GM19238 (cell line): ENCODE measurements around the gene GNLY.

Source experiments
- DNase-seq: peaks from one replicate; pipeline ENCODE4 v3.0.0; 2011; ENCODE audit warnings: low spot score; ENCODE audit not compliant: insufficient read length

Gene GNLY

DNA sequence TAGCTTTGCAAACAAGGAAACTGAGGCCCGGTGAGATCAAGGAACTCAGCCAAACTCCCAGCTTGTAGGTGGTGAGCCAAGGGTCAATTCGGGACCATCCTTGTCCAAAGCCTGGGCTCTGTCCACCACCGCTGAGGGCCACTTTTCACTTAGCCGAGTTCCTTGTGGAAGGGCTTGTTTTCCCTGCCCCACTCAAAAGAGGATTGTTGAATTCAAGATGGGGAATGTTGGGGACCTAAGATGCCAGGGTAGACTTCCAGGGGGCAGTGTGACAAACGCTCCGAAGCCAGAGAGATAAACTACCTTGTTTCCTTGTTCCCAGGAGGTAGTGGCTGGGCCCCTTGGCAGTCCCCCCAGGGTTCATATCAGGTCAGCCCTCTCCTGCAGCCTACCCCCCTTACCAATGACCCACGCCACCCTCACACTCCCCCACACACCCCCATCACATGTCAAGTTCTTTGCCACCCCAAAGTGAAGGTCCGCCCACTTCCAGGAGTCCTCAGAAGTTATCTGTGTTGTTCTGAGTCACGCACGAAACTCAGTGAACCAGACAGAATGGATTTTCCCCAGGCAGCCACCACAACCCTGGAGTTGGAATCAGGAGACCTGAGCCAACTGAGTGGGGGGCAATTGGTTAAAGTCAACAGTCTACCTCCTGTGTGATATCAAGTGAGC lies 49.3 kb downstream of the GNLY start:
- DNase-seq = no peak

DNA sequence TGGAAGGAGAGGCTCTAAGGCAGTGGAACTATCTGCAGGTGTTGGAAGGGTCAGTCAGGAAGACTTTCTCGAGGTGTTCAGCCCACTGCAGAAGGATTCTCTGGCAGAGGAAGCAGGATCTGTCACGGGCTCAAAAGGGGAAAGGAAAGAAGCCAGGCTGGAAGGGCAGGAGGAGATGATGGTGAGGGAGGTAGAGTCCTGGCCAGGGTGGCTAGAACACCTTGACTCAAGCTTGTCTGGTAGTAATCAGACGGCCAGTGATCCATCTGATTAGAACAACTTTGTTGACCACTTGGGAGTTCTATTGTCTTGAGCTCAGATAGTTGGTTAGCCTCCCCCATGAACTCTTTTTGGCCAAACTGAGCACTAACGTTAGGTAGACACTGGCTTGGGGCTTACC lies 49.9 kb downstream of the GNLY start:
- DNase-seq = no peak

DNA sequence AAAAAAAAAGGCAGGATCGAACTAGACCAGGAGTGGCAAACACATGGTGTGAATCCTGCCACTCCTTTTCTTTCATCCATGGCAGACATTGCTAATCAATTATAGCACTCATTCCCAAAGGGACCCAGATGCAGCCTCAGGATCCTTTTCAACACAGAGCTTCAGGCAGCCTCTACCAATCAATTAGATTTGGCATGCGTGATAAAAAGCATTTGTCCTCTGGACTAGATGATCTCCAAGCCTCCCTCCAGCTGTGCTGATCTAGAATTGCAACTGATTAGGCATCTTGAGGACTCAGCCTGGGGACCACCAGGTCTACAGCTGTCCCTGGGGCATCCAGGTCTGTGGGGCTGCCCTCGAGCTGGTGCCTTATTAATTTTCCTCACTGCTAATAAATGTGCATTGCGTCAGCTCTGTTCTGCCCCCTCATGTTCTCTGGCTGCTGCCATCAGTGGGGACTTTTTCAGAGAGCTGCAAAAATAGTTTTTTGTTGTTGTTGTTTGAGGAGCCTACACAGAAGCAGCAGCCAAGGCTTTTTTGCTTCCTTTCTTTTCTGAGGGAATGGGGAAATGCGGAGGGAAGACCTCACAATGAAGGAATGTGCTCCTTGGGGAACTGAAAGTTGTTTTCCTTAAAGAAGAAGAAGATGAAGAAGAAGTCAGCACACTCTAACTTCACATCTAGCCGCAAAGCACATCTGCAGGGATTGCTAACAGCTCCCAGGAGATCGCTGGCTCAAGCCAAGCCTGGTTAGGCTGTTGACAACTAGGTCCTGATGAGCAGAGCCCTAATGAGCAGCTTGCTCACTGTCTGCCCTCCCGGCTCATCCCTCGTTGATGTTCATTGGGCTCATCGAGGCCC lies 50.8 kb downstream of the GNLY start:
- DNase-seq = no peak

DNA sequence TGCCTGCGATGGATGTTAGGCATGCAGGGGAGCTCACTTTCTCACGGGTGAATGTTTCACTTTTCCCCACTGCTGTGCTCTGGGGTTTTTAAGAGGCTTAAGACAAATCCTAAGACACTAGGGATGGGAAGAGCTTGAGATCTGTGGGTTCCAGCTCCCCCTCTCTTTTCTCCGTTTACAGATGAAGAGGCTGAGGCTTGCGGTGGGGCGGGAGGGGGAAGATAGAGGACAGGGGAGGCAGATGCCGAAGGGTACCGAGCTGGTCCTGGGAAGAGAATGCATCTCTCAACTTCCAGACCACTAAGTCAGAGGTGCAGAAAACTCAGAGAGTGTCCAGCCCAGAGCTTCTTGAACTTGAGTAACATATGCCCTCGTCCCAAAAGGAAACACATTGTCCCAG lies 51.5 kb downstream of the GNLY start:
- DNase-seq = no peak

DNA sequence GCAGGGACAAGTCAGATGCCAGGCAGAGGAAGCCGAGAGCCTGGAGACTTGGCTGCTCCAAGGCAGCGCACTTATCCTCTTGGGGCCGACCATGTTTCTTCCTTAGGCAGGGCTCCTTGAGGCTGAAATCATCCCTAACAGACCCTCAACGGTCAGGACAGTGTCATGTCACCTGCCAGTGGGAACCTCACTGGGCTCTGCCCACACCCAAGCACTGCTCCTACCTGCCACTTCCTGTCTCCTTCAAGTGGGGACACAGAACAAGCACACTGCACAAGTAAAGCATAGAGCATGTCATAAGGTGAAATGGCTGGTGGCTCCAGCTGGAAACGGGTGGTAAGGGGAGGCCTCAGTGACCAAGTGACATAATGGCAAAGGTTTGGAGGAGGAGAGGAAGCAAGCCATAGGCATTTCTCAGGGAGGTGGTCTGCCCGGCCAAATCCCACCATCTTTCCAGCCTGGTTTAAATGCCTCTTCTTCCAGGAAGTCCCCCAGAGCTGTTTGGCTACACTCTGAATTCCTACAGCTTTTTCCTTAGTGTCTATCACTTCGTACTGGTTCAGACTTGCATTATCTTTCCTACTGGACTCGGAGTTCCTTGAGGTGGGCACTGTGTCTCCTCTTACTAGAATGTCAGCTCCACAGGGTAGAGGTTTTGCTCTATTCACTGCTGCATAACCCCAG lies 52.3 kb downstream of the GNLY start:
- no peak for DNase-seq

DNA sequence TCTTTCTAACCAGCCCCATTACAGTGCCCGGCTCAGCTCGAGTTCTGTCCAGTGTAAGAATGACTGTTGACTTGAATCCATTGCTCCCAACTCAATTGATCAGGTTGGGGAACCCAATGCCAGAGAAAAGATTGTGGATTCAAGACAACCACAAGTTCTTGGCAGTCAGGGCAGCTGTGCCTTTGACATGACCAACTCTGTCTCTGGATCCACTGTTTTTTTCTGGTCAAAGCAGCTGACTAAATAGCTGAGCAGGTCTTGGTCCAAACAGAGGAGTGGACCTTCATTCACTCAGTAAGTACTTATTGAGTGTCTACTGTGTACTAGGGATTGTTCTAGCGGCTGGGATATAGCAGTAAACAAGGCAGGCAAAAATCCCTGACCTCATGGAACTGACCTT lies 53.3 kb downstream of the GNLY start:
- DNase-seq = no peak

DNA sequence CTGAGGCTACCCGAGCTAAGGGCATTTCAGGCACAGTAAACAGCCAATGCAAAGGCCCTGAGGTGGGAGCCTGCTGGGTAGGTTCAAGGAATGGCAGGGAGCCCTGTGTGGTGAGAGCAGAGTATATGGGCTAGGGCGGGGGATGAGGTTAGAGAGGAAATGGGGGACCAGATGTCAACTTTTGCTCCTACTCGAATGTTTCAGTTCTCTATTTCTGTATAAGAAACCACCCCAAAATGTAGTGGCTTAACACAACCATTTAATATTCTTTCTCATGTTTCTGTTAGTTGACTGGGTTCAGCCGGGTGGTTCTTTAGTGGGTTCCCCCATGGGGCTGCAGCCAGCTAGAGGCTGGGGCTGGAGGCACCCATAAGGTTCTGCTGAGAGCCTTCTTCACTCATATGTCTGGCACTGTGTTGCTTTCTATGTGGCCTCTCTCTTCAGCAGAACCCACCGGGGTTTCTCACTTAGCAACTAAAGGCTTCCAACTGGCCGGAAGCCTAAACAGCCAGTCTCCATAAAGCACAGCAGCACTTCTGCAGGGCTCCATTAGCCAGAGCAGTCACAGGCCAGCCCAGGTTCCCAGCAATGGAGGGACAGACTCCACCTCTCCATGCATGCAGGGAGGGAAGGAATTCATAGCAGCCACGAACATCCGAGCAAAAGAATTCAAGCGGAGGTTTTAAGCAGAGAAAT lies 54.0 kb downstream of the GNLY start:
- DNase-seq = no peak
